HL-60 (cell line): ENCODE data around the gene ALDH9A1.

Source experiments
- GABPA ChIP-seq: IDR thresholded peaks from 2 replicates; pipeline ENCODE4 v1.6.1; 2012; ENCODE audit warnings: low read depth
- POLR2AphosphoS5 ChIP-seq: IDR thresholded peaks from 2 replicates; pipeline ENCODE4 v1.6.1; 2012; ENCODE audit warnings: low read depth
- SPI1 ChIP-seq: IDR thresholded peaks from 2 replicates; pipeline ENCODE4 v1.6.1; 2012; ENCODE audit warnings: low read depth, mild to moderate bottlenecking, borderline replicate concordance
- TF ChIP-seq, protein P1 (sequence below): IDR thresholded peaks from one replicate; pipeline ENCODE4 v1.5.1; 2011; ENCODE audit warnings: low read length, control low read depth, inconsistent platforms; ENCODE audit not compliant: insufficient read depth
- TF ChIP-seq, protein P2 (sequence below): IDR thresholded peaks from 2 replicates; pipeline ENCODE4 v1.6.1; 2012; ENCODE audit warnings: low read depth; ENCODE audit not compliant: insufficient replicate concordance

- TF ChIP-seq POLR2AphosphoS5 (no peak), GABPA (no peak), SPI1 (no peak)
- TF ChIP-seq, protein P1, sequence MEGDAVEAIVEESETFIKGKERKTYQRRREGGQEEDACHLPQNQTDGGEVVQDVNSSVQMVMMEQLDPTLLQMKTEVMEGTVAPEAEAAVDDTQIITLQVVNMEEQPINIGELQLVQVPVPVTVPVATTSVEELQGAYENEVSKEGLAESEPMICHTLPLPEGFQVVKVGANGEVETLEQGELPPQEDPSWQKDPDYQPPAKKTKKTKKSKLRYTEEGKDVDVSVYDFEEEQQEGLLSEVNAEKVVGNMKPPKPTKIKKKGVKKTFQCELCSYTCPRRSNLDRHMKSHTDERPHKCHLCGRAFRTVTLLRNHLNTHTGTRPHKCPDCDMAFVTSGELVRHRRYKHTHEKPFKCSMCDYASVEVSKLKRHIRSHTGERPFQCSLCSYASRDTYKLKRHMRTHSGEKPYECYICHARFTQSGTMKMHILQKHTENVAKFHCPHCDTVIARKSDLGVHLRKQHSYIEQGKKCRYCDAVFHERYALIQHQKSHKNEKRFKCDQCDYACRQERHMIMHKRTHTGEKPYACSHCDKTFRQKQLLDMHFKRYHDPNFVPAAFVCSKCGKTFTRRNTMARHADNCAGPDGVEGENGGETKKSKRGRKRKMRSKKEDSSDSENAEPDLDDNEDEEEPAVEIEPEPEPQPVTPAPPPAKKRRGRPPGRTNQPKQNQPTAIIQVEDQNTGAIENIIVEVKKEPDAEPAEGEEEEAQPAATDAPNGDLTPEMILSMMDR = no peak
- TF ChIP-seq, protein P2, sequence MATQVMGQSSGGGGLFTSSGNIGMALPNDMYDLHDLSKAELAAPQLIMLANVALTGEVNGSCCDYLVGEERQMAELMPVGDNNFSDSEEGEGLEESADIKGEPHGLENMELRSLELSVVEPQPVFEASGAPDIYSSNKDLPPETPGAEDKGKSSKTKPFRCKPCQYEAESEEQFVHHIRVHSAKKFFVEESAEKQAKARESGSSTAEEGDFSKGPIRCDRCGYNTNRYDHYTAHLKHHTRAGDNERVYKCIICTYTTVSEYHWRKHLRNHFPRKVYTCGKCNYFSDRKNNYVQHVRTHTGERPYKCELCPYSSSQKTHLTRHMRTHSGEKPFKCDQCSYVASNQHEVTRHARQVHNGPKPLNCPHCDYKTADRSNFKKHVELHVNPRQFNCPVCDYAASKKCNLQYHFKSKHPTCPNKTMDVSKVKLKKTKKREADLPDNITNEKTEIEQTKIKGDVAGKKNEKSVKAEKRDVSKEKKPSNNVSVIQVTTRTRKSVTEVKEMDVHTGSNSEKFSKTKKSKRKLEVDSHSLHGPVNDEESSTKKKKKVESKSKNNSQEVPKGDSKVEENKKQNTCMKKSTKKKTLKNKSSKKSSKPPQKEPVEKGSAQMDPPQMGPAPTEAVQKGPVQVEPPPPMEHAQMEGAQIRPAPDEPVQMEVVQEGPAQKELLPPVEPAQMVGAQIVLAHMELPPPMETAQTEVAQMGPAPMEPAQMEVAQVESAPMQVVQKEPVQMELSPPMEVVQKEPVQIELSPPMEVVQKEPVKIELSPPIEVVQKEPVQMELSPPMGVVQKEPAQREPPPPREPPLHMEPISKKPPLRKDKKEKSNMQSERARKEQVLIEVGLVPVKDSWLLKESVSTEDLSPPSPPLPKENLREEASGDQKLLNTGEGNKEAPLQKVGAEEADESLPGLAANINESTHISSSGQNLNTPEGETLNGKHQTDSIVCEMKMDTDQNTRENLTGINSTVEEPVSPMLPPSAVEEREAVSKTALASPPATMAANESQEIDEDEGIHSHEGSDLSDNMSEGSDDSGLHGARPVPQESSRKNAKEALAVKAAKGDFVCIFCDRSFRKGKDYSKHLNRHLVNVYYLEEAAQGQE = no peak
Observed at GRCh38 chr1:165629151-165629550, 69.2 kb downstream of the ALDH9A1 start.
